Measurements from ENCODE around the gene CYSLTR2. TPM values are rescaled to one million over a fixed set of nuclear protein-coding genes. Genes with fewer than 3 reads are reported as not detected.

The CYSLTR2 gene
- total RNA-seq, 4 donors from 2014 or later = 0.54 to 3.0 (median 1.3) TPM

- Histone ChIP-seq H3K9me3 (no peaks in the 10 kb centered on the region), H3K4me1 (peaks cover 0 to 6% of the 10 kb centered on the region in 2 donors), H3K27me3 (no peaks in the 10 kb centered on the region), H3K27ac (no peak overlapping the region), H3K36me3 (no peaks in the 10 kb centered on the region), H3K4me3 (replicated peaks in 1 of 3) (no peak overlapping the region)
- WGBS, 2 donors = 100% methylated on average over 3 of the region's 3 CpGs
- TF ChIP-seq POLR2A (IDR thresholded peaks at IDR 0.05) = no peak
- intact Hi-C loops (cut with DNase I) = no loop called here
- no peak for DNase-seq
Observed at GRCh38 chr13:48646791-48647190, 6.9 kb upstream of the CYSLTR2 start.

GRCh38 chr13:48647625-48648024, 6.1 kb upstream of the CYSLTR2 start:
- no peak for TF ChIP-seq POLR2A (IDR thresholded peaks at IDR 0.05)
- WGBS, 2 donors = 91 to 92% methylated on average over 2 of the region's 2 CpGs
- no peaks in the 10 kb centered on the region for H3K36me3 ChIP-seq
- no peaks in the 10 kb centered on the region for H3K9me3 ChIP-seq
- no peak overlapping the region for H3K4me3 ChIP-seq (replicated peaks in 1 of 3)
- peaks cover 0 to 6% of the 10 kb centered on the region in 2 donors for H3K4me1 ChIP-seq
- no peaks in the 10 kb centered on the region for H3K27me3 ChIP-seq
- DNase-seq = no peak
- intact Hi-C loops (cut with DNase I) = no loop called here
- H3K27ac ChIP-seq = no peak overlapping the region

- no peaks in the 10 kb centered on the region for H3K36me3 ChIP-seq
- 65 to 75% methylated on average over 2 of the region's 2 CpGs for WGBS, 2 donors
- H3K27ac ChIP-seq = no peak overlapping the region
- intact Hi-C loops (cut with DNase I) = no loop called here
- no peaks in the 10 kb centered on the region for H3K27me3 ChIP-seq
- H3K4me3 ChIP-seq (replicated peaks in 1 of 3) = no peak overlapping the region
- H3K9me3 ChIP-seq = no peaks in the 10 kb centered on the region
- no peak for DNase-seq
- H3K4me1 ChIP-seq = peaks cover 4 to 13% of the 10 kb centered on the region in 2 donors
- TF ChIP-seq CTCF (IDR thresholded peaks at IDR 0.05) (no peak), POLR2A (IDR thresholded peaks at IDR 0.05) (no peak)
Observed at GRCh38 chr13:48648446-48648845, 5.3 kb upstream of the CYSLTR2 start.

GRCh38 chr13:48652851-48653471, 768 bp upstream of the CYSLTR2 start:
- intact Hi-C loops (cut with DNase I) = no loop called here
- WGBS, 2 donors = 53 to 63% methylated on average over 3 of the region's 3 CpGs
- no peak for DNase-seq
- no peak for TF ChIP-seq POLR2A (IDR thresholded peaks at IDR 0.05)
- TF ChIP-seq CTCF (IDR thresholded peaks at IDR 0.05) = no peak
- peaks cover 4 to 11% of the 10 kb centered on the region in 2 donors for H3K4me1 ChIP-seq
- no peaks in the 10 kb centered on the region for H3K9me3 ChIP-seq
- H3K36me3 ChIP-seq = no peaks in the 10 kb centered on the region
- H3K27me3 ChIP-seq = no peaks in the 10 kb centered on the region
- H3K27ac ChIP-seq = no peak overlapping the region
- no peak overlapping the region for H3K4me3 ChIP-seq (replicated peaks in 1 of 3)

DNA sequence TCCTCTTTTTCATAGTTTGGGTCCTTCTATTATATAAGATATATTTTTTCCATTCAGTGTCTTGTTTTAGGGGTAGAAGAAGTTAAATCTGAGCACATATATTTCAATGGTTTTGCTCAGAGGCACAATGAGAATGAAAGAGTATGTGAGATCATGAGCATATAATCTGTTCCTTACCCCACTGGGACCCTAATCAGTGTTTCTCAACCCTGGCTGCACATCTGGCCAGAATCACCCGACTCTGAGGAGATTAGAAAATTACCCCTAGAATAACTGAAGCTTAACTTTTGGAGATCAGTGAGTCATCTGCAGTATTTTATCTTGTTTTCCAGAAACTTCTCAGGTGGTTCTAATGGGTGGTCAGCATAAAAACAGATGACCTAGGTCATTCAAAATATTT, 782 bp downstream of the CYSLTR2 start:
- DNase-seq = no peak
- intact Hi-C loops (cut with DNase I) = no loop called here
- no peaks in the 10 kb centered on the region for H3K27me3 ChIP-seq
- no peaks in the 10 kb centered on the region for H3K9me3 ChIP-seq
- peaks cover 4 to 11% of the 10 kb centered on the region in 2 donors for H3K4me1 ChIP-seq
- H3K27ac ChIP-seq = no peak overlapping the region
- TF ChIP-seq POLR2A (IDR thresholded peaks at IDR 0.05) (no peak), CTCF (IDR thresholded peaks at IDR 0.05) (no peak)
- no peaks in the 10 kb centered on the region for H3K36me3 ChIP-seq
- WGBS, 2 donors = 33 to 48% methylated on average over 1 of the region's 1 CpG
- H3K4me3 ChIP-seq (replicated peaks in 1 of 3) = no peak overlapping the region

GRCh38 chr13:48655291-48655690, 1.6 kb downstream of the CYSLTR2 start:
- Histone ChIP-seq H3K4me1 (peaks cover 4 to 11% of the 10 kb centered on the region in 2 donors), H3K36me3 (no peaks in the 10 kb centered on the region), H3K9me3 (no peaks in the 10 kb centered on the region), H3K4me3 (replicated peaks in 1 of 3) (no peak overlapping the region), H3K27me3 (no peaks in the 10 kb centered on the region), H3K27ac (no peak overlapping the region)
- TF ChIP-seq POLR2A (IDR thresholded peaks at IDR 0.05) = no peak
- no peak for TF ChIP-seq CTCF (IDR thresholded peaks at IDR 0.05)
- DNase-seq = no peak
- intact Hi-C loops (cut with DNase I) = no loop called here
- WGBS, 2 donors = 88 to 92% methylated on average over 4 of the region's 4 CpGs
